Keratinocyte (primary cell): ENCODE results near the gene KLHDC7B.

Source experiments
- EZH2 ChIP-seq: IDR thresholded peaks from one replicate; pipeline ENCODE4 v1.6.1; 2012; ENCODE audit warnings: inconsistent platforms, mild to moderate bottlenecking, low read length, moderate library complexity
- TF ChIP-seq, protein P1 (sequence below), 3 experiments: IDR thresholded peaks in 1 of 3; conservative IDR thresholded peaks in 1 of 3; optimal IDR thresholded peaks in 1 of 3; 2 replicates in 2 of 3; 3 replicates in 1 of 3; pipeline versions ENCODE3 to v1.5.1; 2011; ENCODE audit warnings: low read length in 3 of 3, mild to moderate bottlenecking in 3 of 3, moderate library complexity in 2 of 3, control low read depth in 1 of 3, inconsistent platforms in 1 of 3; ENCODE audit not compliant: insufficient read depth in 2 of 3; ENCODE audit errors: extremely low read depth in 1 of 3

GRCh38 chr22:50503475-50504145 is 42.1 kb upstream of the KLHDC7B start:
- TF ChIP-seq, protein P1, sequence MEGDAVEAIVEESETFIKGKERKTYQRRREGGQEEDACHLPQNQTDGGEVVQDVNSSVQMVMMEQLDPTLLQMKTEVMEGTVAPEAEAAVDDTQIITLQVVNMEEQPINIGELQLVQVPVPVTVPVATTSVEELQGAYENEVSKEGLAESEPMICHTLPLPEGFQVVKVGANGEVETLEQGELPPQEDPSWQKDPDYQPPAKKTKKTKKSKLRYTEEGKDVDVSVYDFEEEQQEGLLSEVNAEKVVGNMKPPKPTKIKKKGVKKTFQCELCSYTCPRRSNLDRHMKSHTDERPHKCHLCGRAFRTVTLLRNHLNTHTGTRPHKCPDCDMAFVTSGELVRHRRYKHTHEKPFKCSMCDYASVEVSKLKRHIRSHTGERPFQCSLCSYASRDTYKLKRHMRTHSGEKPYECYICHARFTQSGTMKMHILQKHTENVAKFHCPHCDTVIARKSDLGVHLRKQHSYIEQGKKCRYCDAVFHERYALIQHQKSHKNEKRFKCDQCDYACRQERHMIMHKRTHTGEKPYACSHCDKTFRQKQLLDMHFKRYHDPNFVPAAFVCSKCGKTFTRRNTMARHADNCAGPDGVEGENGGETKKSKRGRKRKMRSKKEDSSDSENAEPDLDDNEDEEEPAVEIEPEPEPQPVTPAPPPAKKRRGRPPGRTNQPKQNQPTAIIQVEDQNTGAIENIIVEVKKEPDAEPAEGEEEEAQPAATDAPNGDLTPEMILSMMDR (optimal IDR thresholded peaks at IDR 0.05 in 1 of 3, IDR thresholded peaks at IDR 0.05 in 1 of 3, conservative IDR thresholded peaks at IDR 0.05 in 1 of 3; ENCODE audit: extremely low read depth in 1 of 3, insufficient read depth in 2 of 3, low read length in 3 of 3): peak in 2 of 3 experiments; percentile 9 to 13
- no peak for TF ChIP-seq EZH2
